ENCODE measurements around the gene PHF21B.

DNA sequence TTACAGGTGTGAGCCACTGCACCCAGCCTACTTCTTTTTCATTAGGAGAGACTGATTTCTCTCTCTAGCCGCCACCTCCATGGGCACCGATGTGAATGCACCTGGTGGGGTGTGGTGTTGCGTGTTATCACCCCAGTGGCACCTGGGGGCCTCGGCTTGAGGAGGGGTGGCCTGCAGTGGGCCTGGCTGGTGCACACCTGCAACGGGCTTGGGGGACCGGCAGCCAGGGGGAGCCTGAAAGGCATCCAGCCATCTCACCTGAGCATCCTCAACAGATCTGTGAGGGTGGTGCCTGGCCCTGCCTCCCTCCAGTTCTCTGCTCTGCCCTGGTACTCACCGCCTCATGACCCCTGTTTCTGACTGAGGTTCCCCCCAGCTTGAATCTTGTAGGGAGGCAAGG is 148.6 kb downstream of the PHF21B start:
- TF ChIP-seq SIN3A (IDR thresholded peaks at IDR 0.05; ENCODE audit: borderline replicate concordance, insufficient read depth, low read length) (no peak), FOXP2 (optimal IDR thresholded peaks at IDR 0.05; ENCODE audit: borderline replicate concordance, extremely low read depth, extremely low read length, insufficient read depth) (no peak), POLR2AphosphoS5 (IDR thresholded peaks at IDR 0.05; ENCODE audit: low read depth, low read length) (no peak), TAF1 (IDR thresholded peaks at IDR 0.05; ENCODE audit: borderline replicate concordance, insufficient read depth, low read length) (no peak)

Data from PFSK-1 (cell line).